H1 (cell line): ENCODE results near the gene SHISA9. TPM values are rescaled to one million over a fixed set of nuclear protein-coding genes. Genes with fewer than 3 reads are reported as not detected.

ENCODE experiments used
- CTCF ChIA-PET: fragments of 300-600 bp; sonication (Branson Sonifier 250); formaldehyde crosslinking; loops from one replicate; lab custom pipeline; 2021; ENCODE audit not compliant: partially characterized antibody; lab: Charles Lee
- POLR2A ChIA-PET: fragments of 300-600 bp; sonication (Branson Sonifier 250); formaldehyde crosslinking; loops from one replicate; lab custom pipeline; 2021; ENCODE audit warnings: inconsistent platforms; ENCODE audit not compliant: partially characterized antibody; lab: Charles Lee
- DNase-seq, 2 experiments: peaks; one replicate each; pipeline versions ENCODE4 v3.0.0 to v3.0.0-alpha.2; 2010 to 2022; ENCODE audit warnings: low spot score in 2 of 2, low read depth in 1 of 2, mixed read lengths in 1 of 2
- FAIRE-seq: peaks from 2 replicates; lab custom pipeline; 2011; peaks lifted over from hg19 to GRCh38; lab: Jason Lieb, UNC
- H2AFZ ChIP-seq: 2 replicates; pipeline ENCODE4 v1.8.1; 2012; ENCODE audit warnings: low read length, inconsistent platforms
- H2AK5ac ChIP-seq: 2 replicates; pipeline ENCODE4 v1.6.1; 2013; ENCODE audit warnings: low read depth, low read length
- H2BK120ac ChIP-seq: replicated peaks from 2 replicates; pipeline ENCODE3; 2013; ENCODE audit warnings: low read depth, low read length, inconsistent platforms
- H2BK12ac ChIP-seq: 2 replicates; pipeline ENCODE4 v1.6.1; 2013; ENCODE audit warnings: low read depth, low read length
- H2BK15ac ChIP-seq: 2 replicates; pipeline ENCODE4 v1.6.1; 2013; ENCODE audit warnings: low read length
- H2BK20ac ChIP-seq: 2 replicates; pipeline ENCODE4 v1.6.1; 2013; ENCODE audit warnings: low read length
- H2BK5ac ChIP-seq: 2 replicates; pipeline ENCODE4 v1.6.1; 2013; ENCODE audit warnings: low read depth, low read length
- H3K14ac ChIP-seq: 2 replicates; pipeline ENCODE4 v1.6.1; 2013; ENCODE audit warnings: inconsistent platforms; ENCODE audit not compliant: insufficient read length
- H3K18ac ChIP-seq: 2 replicates; pipeline ENCODE4 v1.6.1; 2013; ENCODE audit warnings: low read length; ENCODE audit errors: extremely low read depth
- H3K23ac ChIP-seq: 2 replicates; pipeline ENCODE4 v1.6.1; 2013; ENCODE audit warnings: inconsistent platforms; ENCODE audit not compliant: insufficient read length
- H3K23me2 ChIP-seq: 2 replicates; pipeline ENCODE4 v1.6.1; 2013; ENCODE audit warnings: low read depth, low read length
- H3K27ac ChIP-seq: 2 replicates; pipeline ENCODE4 v1.6.1; 2011; ENCODE audit warnings: low read depth, low read length, inconsistent platforms
- H3K27me3 ChIP-seq, 4 experiments: replicated peaks in 1 of 4; 1 replicate in 1 of 4; 2 replicates in 3 of 4; pipeline versions ENCODE4 v1.6.1 to v1.8.1; 2011 to 2013; ENCODE audit warnings: low read length in 3 of 4, mild to moderate bottlenecking in 3 of 4, inconsistent platforms in 2 of 4, mixed read lengths in 2 of 4, moderate library complexity in 1 of 4; ENCODE audit not compliant: control insufficient read depth in 3 of 4, insufficient read depth in 3 of 4; ENCODE audit errors: extremely low read depth in 1 of 4
- H3K36me3 ChIP-seq, 4 experiments: 2 replicates each; pipeline versions ENCODE4 v1.6.1 to v1.8.1; 2011 to 2013; ENCODE audit warnings: mild to moderate bottlenecking in 4 of 4, low read length in 3 of 4, moderate library complexity in 2 of 4, control low read depth in 1 of 4, inconsistent platforms in 1 of 4; ENCODE audit not compliant: insufficient read depth in 4 of 4, control insufficient read depth in 2 of 4
- H3K4ac ChIP-seq: replicated peaks from 2 replicates; pipeline ENCODE3; 2013; ENCODE audit warnings: low read length, low read depth, mixed read lengths, inconsistent platforms; ENCODE audit not compliant: insufficient read length
- H3K4me1 ChIP-seq, 4 experiments: replicated peaks in 1 of 4; 1 replicate in 1 of 4; 2 replicates in 3 of 4; pipeline versions ENCODE4 v1.6.1 to v1.8.1; 2011 to 2013; ENCODE audit warnings: low read length in 3 of 4, inconsistent platforms in 2 of 4, mixed read lengths in 1 of 4; ENCODE audit not compliant: insufficient read depth in 4 of 4, control insufficient read depth in 3 of 4
- H3K4me2 ChIP-seq, 2 experiments: 2 replicates each; pipeline versions ENCODE4 v1.6.1 to v1.8.1; 2011 to 2013; ENCODE audit warnings: low read depth in 2 of 2, low read length in 2 of 2, control low read depth in 1 of 2, inconsistent platforms in 1 of 2, mild to moderate bottlenecking in 1 of 2; ENCODE audit not compliant: insufficient read depth in 1 of 2
- H3K4me3 ChIP-seq, 4 experiments: fragments of 200-600, 300-600 bp in 1 of 4; sonication (generic), shearing (Covaris generic), sonication (Bioruptor Twin) in 1 of 4; 2 replicates each; pipeline versions ENCODE4 v1.5.1 to v1.8.1; 2011 to 2016; ENCODE audit warnings: low read length in 4 of 4, low read depth in 3 of 4, control low read depth in 2 of 4, inconsistent platforms in 2 of 4, mild to moderate bottlenecking in 2 of 4, mixed read lengths in 1 of 4, moderate library complexity in 1 of 4; ENCODE audit not compliant: insufficient read depth in 2 of 4; ENCODE audit errors: extremely low read depth in 1 of 4
- H3K56ac ChIP-seq: replicated peaks from 2 replicates; pipeline ENCODE3; 2013; ENCODE audit warnings: low read depth, mild to moderate bottlenecking, mixed read lengths, low read length, inconsistent platforms; ENCODE audit not compliant: insufficient read length
- H3K79me1 ChIP-seq: 2 replicates; pipeline ENCODE4 v1.6.1; 2013; ENCODE audit warnings: low read depth, low read length, control low read depth
- H3K79me2 ChIP-seq, 2 experiments: 2 replicates each; pipeline versions ENCODE4 v1.6.1 to v1.8.1; 2012 to 2013; ENCODE audit warnings: low read length in 2 of 2, mild to moderate bottlenecking in 2 of 2, inconsistent platforms in 1 of 2; ENCODE audit not compliant: insufficient read depth in 2 of 2, control insufficient read depth in 1 of 2
- H3K9ac ChIP-seq, 4 experiments: replicated peaks in 1 of 4; 1 replicate in 1 of 4; 2 replicates in 3 of 4; pipeline versions ENCODE4 v1.6.1 to v1.8.1; 2011 to 2013; ENCODE audit warnings: low read depth in 3 of 4, low read length in 3 of 4, control low read depth in 2 of 4, mild to moderate bottlenecking in 2 of 4, moderate library complexity in 2 of 4, inconsistent platforms in 1 of 4; ENCODE audit errors: extremely low read depth in 1 of 4
- H3K9me3 ChIP-seq, 2 experiments: 2 replicates each; pipeline versions ENCODE4 v1.6.1 to v1.8.1; 2012 to 2013; ENCODE audit warnings: mild to moderate bottlenecking in 2 of 2, moderate library complexity in 2 of 2, control low read depth in 1 of 2, inconsistent platforms in 1 of 2, low read depth in 1 of 2, low read length in 1 of 2, mixed read lengths in 1 of 2; ENCODE audit not compliant: insufficient read depth in 2 of 2
- H4K20me1 ChIP-seq, 2 experiments: replicated peaks in 1 of 2; 2 replicates each; pipeline versions ENCODE3 to v1.8.1; 2011 to 2013; ENCODE audit warnings: inconsistent platforms in 2 of 2, low read length in 2 of 2, mild to moderate bottlenecking in 1 of 2; ENCODE audit not compliant: insufficient read depth in 2 of 2, control insufficient read depth in 1 of 2
- H4K5ac ChIP-seq: 2 replicates; pipeline ENCODE4 v1.6.1; 2013; ENCODE audit warnings: low read length, low read depth, mixed read lengths, inconsistent platforms; ENCODE audit not compliant: insufficient read length
- H4K8ac ChIP-seq: 2 replicates; pipeline ENCODE4 v1.8.0; 2013; ENCODE audit warnings: mild to moderate bottlenecking, moderate library complexity, low read length, inconsistent platforms; ENCODE audit not compliant: insufficient read depth; ENCODE audit errors: extremely low read depth
- H4K91ac ChIP-seq: replicated peaks from 2 replicates; pipeline ENCODE3; 2013; ENCODE audit warnings: low read length, mixed read lengths, inconsistent platforms; ENCODE audit not compliant: insufficient read length
- BACH1 ChIP-seq: IDR thresholded peaks from 2 replicates; pipeline ENCODE4 v1.6.1; 2012; ENCODE audit warnings: low read length, improper control_type of control experiment
- BCL11A ChIP-seq, 2 experiments: IDR thresholded peaks; one replicate each; pipeline ENCODE4 v1.6.1; 2011; ENCODE audit warnings: low read depth in 2 of 2, low read length in 2 of 2, mild to moderate bottlenecking in 2 of 2
- CTCF ChIP-seq, 3 experiments: IDR thresholded peaks; 1 replicate in 2 of 3; 2 replicates in 1 of 3; pipeline versions ENCODE4 v1.5.1 to v1.6.1; 2011; ENCODE audit warnings: low read length in 3 of 3, mild to moderate bottlenecking in 3 of 3, inconsistent platforms in 2 of 3, low read depth in 1 of 3, moderate library complexity in 1 of 3; ENCODE audit not compliant: insufficient read depth in 1 of 3; ENCODE audit errors: control extremely low read depth in 1 of 3
- FOSL1 ChIP-seq: IDR thresholded peaks from 2 replicates; pipeline ENCODE4 v1.6.1; 2011; ENCODE audit warnings: mild to moderate bottlenecking, low read depth, low read length, moderate library complexity; ENCODE audit not compliant: insufficient read depth
- HDAC2 ChIP-seq, 2 experiments: fragments of 300-600 bp in 1 of 2; sonication (generic) in 1 of 2; IDR thresholded peaks; 2 replicates each; pipeline ENCODE4 v1.6.1; 2011 to 2012; ENCODE audit warnings: low read depth in 2 of 2, low read length in 2 of 2, mild to moderate bottlenecking in 2 of 2, moderate library complexity in 2 of 2, borderline replicate concordance in 1 of 2, inconsistent platforms in 1 of 2
- KDM4A ChIP-seq: IDR thresholded peaks from one replicate; pipeline ENCODE4 v1.7.1; 2012; ENCODE audit warnings: low read depth, mild to moderate bottlenecking, moderate library complexity, low read length, inconsistent platforms; ENCODE audit not compliant: severe bottlenecking
- RFX5 ChIP-seq: IDR thresholded peaks from 2 replicates; pipeline ENCODE4 v1.6.1; 2011; ENCODE audit warnings: low read depth, low read length, improper control_type of control experiment, borderline replicate concordance
- RNF2 ChIP-seq: fragments of 200-900, 300-1000 bp; sonication (generic); IDR thresholded peaks from 2 replicates; pipeline ENCODE4 v1.7.1; 2016; ENCODE audit warnings: borderline replicate concordance, low read depth, mild to moderate bottlenecking, antibody characterized with exemption, low read length; ENCODE audit not compliant: poor library complexity, severe bottlenecking; ENCODE audit errors: missing control alignments
- RXRA ChIP-seq: IDR thresholded peaks from 2 replicates; pipeline ENCODE4 v1.6.1; 2011; ENCODE audit warnings: low read depth, mild to moderate bottlenecking, low read length, moderate library complexity; ENCODE audit not compliant: insufficient read depth
- SRF ChIP-seq: IDR thresholded peaks from 2 replicates; pipeline ENCODE4 v1.6.1; 2011; ENCODE audit warnings: mild to moderate bottlenecking, low read depth, low read length, moderate library complexity
- WGBS, 2 experiments: shearing (Covaris generic) in 1 of 2; methylation state at CpG; one replicate each; pipeline versions ENCODE4 v1.1.6 to v1.1.7; 2013 to 2015; ENCODE audit warnings: low lambda C conversion rate in 2 of 2, mixed read lengths in 2 of 2, inconsistent platforms in 1 of 2, low coverage in 1 of 2, missing lambda C conversion rate in 1 of 2; ENCODE audit not compliant: insufficient replicate concordance in 2 of 2, insufficient coverage in 1 of 2, insufficient read length in 1 of 2; ENCODE audit errors: extremely low coverage in 1 of 2, missing lambda C conversion rate in 1 of 2; 5-methylcytosine and 5-hydroxymethylcytosine counted together
- polyA plus RNA-seq, 7 experiments: library from polyadenylated mRNA; depleted of rRNA in 3 of 7; stranded (reverse) in 5 of 7; unstranded in 2 of 7; fragments of >200 nt in 5 of 7; fragments of 200-250 nt in 2 of 7; gene quantifications; 1 replicate in 5 of 7; 2 replicates in 1 of 7; 4 replicates in 1 of 7; pipeline versions ENCODE4 v1.2.1 to v1.2.3, GENCODE V29; 2011 to 2013; ENCODE audit warnings: missing spikeins in 2 of 7, mixed read lengths in 2 of 7
- total RNA-seq: library from RNA; stranded (reverse); fragmentation: NEBNext Ultra II Directional; extraction: Animal tissue kit (Norgen Biotek cat#: 25700); gene quantifications from 2 replicates; pipeline ENCODE4 v1.2.1, GENCODE V29; 2021

The SHISA9 gene
- total and polyA plus RNA-seq, 2 of the 8 experiments (the other 6 are each of a cell fraction or from before 2014, with no cell fraction given): 25.6 to 39.8 TPM

DNA sequence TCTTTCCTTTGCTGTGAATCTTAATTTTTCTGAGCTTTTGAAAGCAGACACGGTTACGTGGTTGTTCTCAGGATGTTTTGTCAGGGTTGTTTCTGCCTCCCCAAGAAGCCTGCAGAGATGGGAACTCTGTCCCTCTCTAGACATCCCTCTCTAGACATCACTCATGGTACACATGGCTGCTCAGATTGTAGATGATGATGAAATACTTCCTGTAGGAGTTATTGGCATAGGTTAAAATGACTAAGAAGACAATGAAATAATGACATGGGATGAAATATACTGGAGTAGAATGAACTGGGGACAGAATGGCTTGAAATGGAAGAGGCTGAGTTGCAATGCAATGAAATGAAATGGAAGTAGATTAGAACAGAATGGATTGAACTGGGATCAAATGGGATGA is 253.4 kb downstream of the SHISA9 start:
- peaks cover 7 to 38% (median 23%) of the 10 kb centered on the region in 4 experiments for H3K4me1 ChIP-seq
- POLR2A ChIA-PET: interaction anchor here (0.8 kb wide), 1 partner anchor 106 kb away, joined by 3 read pairs; no protein-coding TSS in a partner anchor
- no peak for TF ChIP-seq FOSL1
- TF ChIP-seq RXRA: no peak
- TF ChIP-seq RFX5: no peak
- no peak for TF ChIP-seq BCL11A (IDR thresholded peaks at IDR 0.05; ENCODE audit: low read depth in 2 of 2, low read length in 2 of 2)
- TF ChIP-seq HDAC2 (IDR thresholded peaks at IDR 0.05; ENCODE audit: borderline replicate concordance in 1 of 2, low read depth in 2 of 2, low read length in 2 of 2): no peak
- TF ChIP-seq KDM4A: no peak
- no peak for TF ChIP-seq SRF
- no peak for TF ChIP-seq BACH1
- TF ChIP-seq RNF2: no peak
- no peak for TF ChIP-seq CTCF (IDR thresholded peaks at IDR 0.05; ENCODE audit: control extremely low read depth in 1 of 3, insufficient read depth in 1 of 3, low read depth in 1 of 3, low read length in 3 of 3)

More for the DNA sequence above, 253.4 kb downstream of the SHISA9 start:
- FAIRE-seq: no peak
- H3K14ac ChIP-seq: no peak overlapping the region
- no peak overlapping the region for H2AFZ ChIP-seq
- no peak overlapping the region for H3K9ac ChIP-seq
- no peak overlapping the region for H3K23ac ChIP-seq
- CTCF ChIA-PET: interaction anchor here (1.0 to 1.3 kb wide), 2 partner anchors 19 to 48 kb away, joined by 4 to 6 read pairs; no protein-coding TSS in a partner anchor
- peaks cover 0 to 50% of the 10 kb centered on the region in 2 experiments; a peak in 3 of 4 replicates for H3K79me2 ChIP-seq
- no peak overlapping the region for H2BK5ac ChIP-seq
- H4K5ac ChIP-seq: no peak overlapping the region
- H3K4me2 ChIP-seq: peak overlapping the region in 1 of 2 experiments; percentile 23; a peak in 1 of 4 replicates
- H3K27ac ChIP-seq: no peak overlapping the region
- H4K8ac ChIP-seq: no peak overlapping the region
- H3K36me3 ChIP-seq: no peaks in the 10 kb centered on the region
- H2BK12ac ChIP-seq: no peak overlapping the region
- no peak overlapping the region for H3K4me3 ChIP-seq
- DNase-seq: no peak
- H3K56ac ChIP-seq: no peak overlapping the region
- H2BK120ac ChIP-seq: no peak overlapping the region
- peaks cover 4% of the 10 kb centered on the region; the same call in 1 of the 2 replicates for H3K23me2 ChIP-seq
- no peaks in the 10 kb centered on the region for H3K27me3 ChIP-seq
- 0 out of 2 replicates have a peak overlapping the region, but pooled peaks have one; percentile 1 for H2AK5ac ChIP-seq
- H2BK15ac ChIP-seq: no peak overlapping the region
- H2BK20ac ChIP-seq: 0 out of 2 replicates have a peak overlapping the region, but pooled peaks have one; percentile 36
- no peak overlapping the region for H3K4ac ChIP-seq
- no peaks in the 10 kb centered on the region for H3K9me3 ChIP-seq
- H3K18ac ChIP-seq: no peak overlapping the region
- WGBS, 2 experiments: 100% methylated on average over 2 of the region's 2 CpGs; no CpG with 5 or more reads in 1 of the 2 experiments
- H4K20me1 ChIP-seq: no peaks in the 10 kb centered on the region
- no peak overlapping the region for H4K91ac ChIP-seq
- peaks cover 4% of the 10 kb centered on the region; the same call in 1 of the 2 replicates for H3K79me1 ChIP-seq
